CD4-positive, alpha-beta T cell treated with Interleukin-17A for 4 hours (primary cell): ENCODE measurements around the gene CPPED1.
"Not testable (repeated sequence)": the region's sequence is repeated elsewhere in the genome, so short reads cannot be mapped to it uniquely, and the experiment has no call there.

Source experiments
- DNase-seq: peaks from one replicate; pipeline ENCODE4 v3.0.0-alpha.2; 2020; ENCODE audit warnings: mixed read lengths

Gene CPPED1

DNA sequence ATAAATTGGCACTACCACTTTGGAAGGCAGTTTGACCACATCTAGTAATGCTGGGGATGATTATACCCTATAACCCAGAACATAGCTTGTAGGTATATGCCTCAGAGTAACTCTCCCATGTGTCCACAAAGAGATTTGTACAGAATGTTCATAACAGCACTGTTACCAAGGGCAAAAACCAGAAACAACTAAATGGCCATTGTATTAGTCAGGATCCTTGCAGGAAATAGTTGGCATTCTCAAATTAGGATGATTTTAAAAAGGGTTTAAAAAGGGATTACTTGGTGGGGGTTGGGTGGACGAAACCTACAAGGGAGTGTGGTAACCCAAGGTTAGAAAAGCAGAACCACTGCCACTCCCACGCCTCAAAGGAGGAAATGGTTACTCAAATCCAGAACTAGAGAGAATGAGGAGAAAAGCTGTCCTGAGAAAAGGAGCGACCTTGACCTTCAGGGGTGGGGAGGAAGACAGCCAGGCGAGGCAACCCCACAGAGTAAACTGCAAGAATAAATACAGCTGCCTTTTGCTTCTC, 2.1 kb downstream of the CPPED1 start:
- DNase-seq, result no peak

DNA sequence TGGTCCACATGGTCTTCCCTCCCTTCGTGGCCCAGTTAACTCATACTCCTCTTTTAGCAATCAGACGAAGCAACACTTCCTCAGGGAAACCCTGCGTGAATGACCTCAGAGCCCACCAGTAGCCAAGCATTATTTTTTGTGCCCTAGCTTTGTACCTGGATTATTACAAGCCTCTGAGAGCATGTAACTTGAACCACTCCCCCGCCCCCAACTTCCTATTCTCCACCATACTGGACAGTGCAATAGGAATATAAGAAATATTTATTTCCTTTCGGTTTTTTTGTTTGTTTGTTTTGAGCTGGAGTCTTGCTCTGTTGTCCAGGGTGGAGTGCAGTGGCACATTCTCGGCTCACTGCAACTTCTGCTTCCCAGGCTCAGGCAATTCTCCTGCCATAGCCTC, 2.9 kb downstream of the CPPED1 start:
- no peak for DNase-seq

DNA sequence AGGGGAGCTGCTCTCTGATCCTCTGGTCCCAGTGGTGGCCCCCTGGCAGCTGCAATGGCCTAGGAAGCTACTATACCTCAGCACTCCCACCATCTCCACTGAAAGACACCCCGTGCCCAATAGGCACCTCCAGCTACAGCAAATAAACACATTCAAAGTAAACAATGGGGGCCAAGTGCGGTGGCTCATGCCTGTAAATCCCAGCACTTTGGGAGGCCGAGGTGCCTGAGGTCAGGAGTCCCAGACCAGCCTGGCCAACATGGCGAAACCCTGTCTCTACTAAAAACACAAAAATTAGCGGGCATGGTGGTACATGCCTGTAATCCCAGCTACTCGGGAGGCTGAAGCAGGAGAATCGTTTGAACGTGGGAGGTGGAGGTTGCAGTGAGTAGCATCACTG, 3.7 kb downstream of the CPPED1 start:
- DNase-seq, result not testable (repeated sequence)

DNA sequence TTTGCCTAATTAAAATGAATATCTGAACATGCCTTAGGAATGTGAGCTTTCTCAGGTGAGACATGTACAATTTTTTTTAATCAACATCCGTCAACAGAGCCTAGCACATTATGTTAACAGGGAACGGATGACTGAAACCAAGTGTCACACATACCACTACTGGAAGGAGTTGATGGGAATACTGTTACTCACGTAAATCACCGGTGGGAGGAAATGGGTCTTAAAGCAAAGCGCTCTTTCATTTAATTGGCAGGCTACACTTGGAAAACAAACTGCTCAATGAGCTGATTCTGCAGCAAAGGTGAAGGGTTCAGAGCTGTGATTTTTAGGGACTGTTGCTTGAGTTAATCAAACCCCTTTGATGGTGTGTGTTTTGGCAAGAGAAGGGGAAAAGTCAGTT, 4.8 kb downstream of the CPPED1 start:
- DNase-seq, result no peak

DNA sequence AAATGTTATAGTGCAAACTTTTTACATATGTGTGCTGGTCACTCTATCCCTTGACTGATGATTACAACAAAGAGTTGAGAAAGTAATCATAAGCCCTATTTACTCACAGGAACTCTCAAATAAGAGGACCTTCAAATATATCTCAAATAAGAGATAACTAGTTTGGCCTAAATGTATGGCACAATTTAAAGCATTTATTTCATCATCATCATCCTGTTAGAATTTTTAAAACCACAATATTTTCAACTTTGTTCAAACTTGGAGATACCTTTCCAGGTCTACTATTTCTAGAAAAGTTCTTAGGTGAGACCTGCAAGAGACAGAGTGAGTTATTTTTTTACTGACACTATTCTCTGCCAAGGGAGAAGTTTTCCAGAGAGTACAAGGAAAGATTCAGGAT, 5.5 kb downstream of the CPPED1 start:
- DNase-seq, result no peak

DNA sequence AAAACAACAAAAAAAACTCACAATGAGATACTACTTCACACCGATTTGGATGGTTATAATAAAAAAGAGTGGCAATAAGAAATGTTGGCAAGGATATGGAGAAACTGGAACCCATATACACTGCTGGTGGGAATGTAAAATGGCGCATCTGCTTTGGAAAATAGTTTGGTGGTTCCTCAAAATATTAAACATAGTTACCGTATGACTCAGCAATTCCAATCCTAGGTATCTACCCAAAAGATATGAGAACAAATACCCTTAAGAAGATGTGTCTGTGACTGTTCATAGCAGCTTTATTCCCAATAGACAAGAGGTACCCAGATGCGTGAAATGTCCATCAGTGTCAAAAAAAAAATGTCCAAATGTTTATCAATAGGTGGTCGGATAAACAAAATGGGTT, 7.2 kb downstream of the CPPED1 start:
- DNase-seq, result no peak

DNA sequence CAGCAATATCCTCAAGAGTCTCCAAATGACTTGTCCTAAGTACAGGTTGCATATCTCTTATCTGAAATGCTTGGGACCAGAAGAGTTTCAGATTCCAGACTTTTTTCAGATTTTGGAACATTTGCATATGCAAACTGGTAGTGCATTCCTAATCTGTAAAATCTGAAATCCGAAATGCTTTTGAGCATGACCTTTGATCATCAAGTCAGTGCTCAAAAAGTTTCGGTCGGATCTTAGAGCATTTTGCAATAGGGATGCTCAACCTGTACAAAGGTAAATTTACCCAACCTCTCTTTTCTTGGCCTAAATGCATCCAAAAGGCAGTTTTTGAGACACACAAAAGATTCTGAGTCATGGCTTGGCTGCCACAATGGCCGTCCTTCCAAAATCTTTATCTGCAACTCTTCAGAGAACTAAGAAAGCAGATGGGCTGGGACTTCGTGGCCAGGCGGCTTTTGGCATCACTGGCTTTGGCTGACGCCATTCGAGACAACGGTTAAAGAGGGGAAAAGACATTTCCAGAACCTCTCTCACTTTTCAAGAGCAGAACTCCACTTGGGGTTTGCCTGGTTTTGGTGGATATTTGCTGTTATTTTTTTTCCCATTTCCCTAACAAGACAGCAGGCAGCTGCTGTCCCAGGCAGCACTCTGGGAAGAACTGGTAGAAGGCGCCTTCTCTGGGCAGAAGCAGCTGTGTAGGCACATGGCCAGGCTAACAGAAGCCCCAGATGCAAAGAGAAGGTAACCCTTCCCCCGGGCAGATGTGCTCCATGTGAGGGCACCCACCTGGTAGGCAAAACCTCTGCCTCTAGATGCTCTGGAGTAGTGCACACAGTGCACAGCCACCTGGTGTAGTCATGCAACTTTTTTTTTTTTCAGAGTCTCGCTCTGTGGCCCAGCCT, 8.9 kb downstream of the CPPED1 start:
- no peak for DNase-seq

DNA sequence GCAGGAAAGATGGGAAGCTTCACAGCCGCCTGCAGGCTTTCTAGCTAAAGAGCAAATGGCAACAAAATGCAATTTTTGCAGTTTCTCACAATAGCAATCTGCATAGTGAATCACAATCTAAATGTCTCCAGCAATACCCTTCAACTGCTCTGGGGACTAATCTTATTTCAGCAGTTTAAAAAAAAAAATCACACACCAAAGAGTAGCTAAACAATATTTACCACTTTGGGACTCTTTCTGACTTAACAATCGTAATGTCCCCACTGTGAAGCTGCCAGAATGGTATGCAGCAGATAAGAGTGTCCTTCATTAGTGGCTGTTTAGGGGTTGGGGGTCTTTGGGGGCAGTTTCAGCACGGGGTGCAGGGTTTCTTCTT, 9.8 kb downstream of the CPPED1 start:
- DNase-seq, result no peak

DNA sequence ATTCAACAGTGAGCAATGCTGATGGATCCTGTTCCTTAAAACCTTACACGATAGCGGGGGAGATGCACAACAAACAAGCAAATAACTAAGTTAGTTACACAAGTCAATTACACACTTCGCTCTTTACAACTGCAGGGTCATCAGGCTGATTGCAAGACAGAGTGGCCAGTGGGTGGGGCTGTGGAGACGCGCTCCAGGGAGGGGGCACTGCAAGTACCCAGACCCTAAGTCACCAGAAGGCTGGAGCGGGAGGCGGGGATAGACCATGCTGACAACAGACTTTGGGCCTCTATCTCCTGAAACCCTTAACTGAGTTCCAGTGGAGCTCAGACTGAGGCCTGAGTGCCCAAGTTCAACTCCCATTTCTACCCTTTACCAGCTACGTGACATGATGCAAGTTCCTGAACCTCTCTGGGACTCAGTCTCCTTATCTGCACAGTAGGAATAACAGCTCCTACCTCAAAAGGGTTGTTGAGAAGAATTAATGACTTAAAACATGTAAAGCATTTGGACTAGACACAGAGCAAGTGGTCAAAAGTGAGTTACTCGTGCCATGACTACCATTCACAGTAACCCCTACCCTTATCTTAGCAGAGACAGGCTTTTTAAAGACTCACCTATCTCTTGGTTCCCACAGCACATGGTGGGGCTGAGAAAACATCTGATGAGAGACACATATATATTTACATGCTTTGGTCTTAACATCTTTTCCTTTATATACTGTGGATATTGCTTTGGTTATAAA, 10.4 kb downstream of the CPPED1 start:
- DNase-seq, result no peak

DNA sequence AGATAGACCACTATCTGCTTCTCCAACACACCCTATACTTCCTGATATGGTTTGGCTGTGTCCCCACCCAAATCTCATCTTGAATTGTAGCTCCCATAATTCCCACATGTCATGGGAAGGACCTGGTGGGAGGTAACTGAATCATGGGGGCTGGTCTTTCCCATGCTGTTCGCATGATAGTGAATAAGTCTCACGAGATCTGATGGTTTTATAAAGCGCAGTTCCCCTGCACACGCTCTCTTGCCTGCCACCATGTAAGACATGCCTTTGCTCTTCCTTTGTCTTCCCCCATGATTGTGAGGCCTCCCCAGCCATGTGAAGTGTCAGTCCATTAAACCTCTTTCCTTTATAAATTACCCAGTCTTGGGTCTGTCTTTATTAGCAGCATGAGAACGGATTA, 11.2 kb downstream of the CPPED1 start:
- not testable (repeated sequence) for DNase-seq

DNA sequence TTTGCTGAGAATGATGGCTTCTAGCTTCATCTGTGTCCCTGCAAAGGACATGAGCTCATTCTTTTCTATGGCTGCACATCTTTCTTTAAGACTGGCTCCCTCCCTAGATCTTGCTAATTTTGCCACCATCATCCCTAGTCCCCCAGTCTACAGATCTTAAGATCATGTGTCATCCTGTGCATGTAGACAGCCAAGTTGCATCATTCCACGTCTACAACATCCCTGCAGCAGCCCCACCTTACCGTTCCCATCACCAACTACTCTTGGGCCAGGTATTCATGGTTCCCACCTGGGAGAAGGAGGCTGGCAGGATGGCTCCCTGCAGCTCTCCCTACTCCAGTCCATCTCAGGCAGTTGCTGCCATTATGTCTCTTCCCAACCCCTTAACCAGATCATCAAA, 12.3 kb downstream of the CPPED1 start:
- no peak for DNase-seq

DNA sequence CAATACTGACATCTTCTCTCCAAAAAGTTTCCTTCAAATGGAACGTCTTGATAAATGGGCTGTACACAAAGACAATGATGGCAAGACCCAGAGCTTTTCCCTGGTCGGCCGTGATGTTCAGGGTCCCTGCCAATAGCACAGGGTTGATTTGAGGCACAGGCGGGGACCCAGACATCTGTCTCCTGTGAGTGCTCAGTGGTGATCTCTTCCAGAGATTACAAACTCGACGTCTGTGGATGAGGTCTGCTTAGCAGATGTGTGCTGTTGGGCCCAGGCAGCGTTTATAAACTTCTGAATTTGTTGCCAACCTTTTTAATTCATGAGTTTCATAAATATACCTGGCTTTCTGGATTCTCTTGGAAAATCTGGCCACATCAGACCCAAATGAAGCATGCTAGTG, 14.9 kb downstream of the CPPED1 start:
- DNase-seq, result no peak

DNA sequence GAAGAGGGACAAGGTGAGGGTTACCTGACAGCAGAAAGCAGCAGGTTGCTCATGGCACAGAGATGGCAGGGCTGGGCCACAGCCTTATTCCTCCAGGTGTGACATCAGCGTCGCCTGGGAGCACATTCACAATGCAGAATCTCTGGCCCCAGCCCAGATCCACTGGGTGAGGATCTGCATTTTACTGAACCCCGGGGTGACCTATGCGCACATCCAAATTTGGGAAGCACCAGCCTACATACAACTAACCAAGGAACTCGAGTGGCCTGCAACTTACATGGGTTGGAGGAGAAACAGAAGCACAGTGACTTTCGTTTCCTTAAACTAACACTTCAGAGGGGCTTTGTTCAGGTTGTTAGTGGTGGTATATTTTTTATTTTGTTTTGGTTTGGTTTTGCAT, 17.6 kb downstream of the CPPED1 start:
- DNase-seq, result no peak

DNA sequence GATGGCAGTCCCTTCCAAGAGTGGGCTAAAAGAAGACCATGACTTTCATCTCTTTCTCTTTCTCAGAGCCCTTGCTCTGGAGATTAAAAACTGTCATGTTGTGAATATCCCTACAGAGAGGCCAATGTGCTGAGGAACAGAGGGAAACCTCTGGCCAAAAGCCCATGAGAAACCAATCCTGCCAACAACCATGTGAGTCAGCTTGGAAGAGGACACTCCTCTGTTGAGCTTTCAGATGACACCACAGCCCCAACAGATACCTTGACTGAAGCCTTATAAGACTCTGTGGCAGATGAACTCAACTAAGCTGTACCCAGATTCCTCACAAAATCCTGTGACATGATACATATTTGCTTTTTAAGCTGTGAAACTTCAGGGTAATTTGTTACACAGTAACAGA, 19.6 kb downstream of the CPPED1 start:
- DNase-seq, result no peak

DNA sequence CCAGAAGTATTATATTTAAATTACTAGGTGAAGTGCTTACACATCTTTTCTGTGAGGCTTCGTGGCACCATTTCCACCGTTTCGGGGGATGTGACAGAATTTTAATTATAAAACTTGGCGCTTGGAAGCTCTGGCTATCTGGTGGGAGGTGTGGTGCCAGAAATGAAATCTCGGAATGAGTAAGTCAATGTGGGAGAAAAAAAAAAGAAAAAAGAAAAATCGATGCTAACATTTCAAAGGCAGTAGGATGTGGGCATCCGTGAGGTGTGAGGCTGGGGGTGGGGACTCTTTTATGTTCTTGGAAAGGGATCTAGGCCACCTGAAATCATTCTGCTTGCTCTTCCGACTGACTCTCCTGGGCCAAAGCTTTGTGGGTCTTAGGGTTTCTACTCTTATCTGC, 21.9 kb downstream of the CPPED1 start:
- no peak for DNase-seq

DNA sequence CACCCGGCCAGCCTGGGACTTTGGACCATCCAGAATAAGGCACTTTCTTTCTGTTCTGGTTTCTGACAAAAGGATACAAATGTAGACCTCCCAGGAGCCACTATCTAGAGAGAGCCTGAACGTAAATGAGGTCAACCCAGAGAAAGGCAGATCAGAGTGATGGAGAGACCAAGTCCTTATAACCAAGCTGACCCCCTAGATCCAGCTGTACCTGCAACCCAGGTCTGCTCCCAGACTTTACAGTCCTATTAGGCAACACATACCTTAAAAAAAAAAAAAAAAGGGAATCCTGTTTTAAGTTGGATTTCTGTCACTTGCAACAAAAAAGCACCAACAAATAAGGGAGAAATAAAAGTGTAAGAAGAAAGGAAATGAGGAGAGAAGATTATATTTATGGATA, 23.2 kb downstream of the CPPED1 start:
- DNase-seq, result no peak

DNA sequence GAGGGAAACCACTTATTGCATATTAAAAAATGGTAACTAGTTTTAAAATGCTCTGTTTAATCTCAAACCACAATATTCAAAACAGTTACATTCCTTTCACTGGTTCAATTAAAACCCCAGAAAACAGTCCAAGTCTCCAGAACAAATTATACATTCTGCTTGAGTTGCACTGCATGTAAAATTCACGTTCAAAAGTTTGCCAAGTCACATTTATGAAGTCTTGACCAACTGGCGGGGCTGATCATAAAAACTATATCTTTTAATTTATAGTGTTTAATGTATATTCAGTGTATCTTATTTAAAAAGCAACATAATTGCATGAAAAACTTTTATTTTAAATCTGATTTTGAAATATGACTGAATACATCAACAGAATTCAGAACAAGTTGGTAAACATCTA, 25.0 kb downstream of the CPPED1 start:
- no peak for DNase-seq

DNA sequence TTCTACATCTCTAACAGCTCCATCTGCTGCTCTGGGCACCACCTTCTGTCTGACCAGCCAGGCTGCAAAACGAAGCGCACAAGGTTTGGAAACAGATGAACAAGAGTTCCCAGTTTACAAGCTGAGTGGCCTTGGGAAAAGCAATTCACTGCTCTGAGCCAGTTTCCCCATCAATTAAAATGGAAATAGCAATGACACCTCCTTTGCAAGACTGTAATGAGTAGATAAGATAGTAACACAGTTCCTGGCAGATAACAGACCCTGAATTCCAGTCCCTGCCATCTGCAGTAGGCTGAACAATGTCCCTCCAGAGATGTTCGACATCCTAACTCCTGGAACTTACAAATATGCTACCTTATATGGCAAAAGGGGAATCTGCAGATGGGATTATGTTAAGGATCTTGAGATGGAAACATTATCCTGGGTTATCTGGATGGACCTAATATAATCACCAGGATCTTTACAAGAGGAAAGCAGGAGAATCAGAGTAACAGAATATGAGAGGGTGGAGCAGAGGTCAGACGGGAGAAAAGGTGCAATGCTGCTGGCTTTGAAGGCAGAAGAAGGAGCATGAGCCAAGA, 27.9 kb downstream of the CPPED1 start:
- no peak for DNase-seq

DNA sequence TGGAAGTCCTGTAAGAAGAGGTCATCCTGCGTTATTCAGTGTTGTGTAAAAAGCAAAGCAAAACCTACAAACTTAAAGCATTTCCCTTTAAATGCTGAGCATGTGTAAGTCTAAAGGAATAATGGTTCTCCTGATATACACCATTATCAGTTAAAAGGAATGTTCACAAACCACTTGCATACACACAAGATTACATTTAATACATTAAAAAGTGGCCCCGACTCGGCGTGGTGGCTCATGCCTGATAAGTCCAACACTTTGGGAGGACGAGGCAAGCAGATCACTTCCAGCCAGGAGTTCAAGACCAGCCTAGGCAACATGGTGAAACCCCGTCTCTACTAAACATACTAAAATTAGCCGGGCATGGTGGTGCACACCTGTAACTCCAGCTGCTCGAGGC, 30.5 kb downstream of the CPPED1 start:
- DNase-seq, result no peak

DNA sequence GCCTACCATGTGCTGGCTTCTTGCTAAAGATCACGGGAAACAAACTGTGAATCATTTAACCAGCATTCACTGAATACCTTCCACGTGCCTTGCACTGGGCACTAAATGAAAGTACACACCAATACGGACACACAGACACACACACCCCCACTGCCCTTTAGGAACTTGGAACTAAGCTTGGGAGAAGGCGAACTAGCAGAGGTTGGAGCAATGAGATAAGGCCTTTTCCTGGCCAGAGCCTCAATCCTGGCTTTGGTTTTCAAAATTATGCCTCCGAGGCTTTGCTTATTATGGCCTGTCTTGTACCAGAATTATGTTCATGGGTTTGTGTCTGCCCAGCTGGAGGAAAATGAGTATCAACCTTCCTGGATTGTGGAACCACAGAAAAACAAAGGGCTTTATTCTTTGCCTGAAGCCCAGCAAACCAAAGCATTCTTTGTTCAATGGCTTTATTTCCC, 32.3 kb downstream of the CPPED1 start:
- DNase-seq, result no peak

DNA sequence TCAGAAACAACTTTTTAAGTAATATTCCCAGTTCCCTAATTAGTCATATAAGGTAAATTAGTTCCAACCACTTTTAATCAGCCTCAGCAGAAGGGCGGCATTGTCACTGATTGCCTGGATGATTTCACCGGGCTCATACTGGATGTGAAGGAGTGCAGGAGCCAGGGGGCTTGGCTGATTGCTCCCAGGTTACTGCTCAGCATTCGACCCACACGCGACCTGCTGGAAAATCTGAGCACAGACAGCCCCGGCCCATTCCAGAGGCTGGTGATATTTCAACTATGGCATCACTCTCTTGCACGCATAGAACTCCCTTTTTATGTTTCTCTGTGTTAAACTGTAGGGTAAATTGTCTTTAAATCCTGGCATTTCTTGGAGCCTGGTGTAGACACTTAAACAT, 34.2 kb downstream of the CPPED1 start:
- DNase-seq, result no peak

DNA sequence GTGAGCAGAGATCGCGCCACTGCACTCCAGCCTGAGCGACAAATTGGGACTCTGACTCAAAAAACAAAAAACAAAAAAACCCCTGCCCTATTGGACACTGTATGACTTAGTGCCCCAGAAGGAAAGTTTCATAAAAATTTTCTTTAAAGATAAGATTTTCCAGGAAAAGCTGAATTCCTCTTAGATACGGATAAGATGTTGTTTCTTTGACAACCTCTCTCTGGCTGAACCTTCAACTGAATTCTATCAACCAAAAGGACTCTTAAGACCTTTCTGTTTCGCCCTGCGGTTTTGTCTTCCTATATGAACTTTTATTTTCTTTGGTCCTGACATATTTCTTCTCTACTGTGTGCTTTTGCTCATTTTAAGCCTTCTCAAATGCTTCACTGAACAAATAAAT, 35.8 kb downstream of the CPPED1 start:
- DNase-seq, result no peak

DNA sequence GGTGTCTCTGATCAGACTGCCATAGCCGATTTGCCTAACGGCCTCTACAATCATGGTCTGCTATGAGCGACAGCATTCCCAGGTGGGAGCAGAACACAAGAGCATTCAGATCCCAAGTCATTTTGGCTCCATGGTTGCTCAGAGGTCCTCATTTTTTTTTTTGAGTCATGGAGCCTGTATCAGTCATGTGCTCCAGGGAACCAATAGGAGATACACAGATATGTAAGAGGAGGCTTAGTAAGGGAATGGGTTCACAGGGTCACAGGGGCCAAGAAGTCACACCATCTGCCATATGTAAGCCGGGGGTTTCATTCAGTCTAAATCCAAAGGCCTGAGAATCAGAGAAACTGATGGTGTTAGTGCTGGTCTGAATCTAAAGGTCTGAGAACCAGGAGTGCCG, 36.8 kb downstream of the CPPED1 start:
- DNase-seq, result no peak

DNA sequence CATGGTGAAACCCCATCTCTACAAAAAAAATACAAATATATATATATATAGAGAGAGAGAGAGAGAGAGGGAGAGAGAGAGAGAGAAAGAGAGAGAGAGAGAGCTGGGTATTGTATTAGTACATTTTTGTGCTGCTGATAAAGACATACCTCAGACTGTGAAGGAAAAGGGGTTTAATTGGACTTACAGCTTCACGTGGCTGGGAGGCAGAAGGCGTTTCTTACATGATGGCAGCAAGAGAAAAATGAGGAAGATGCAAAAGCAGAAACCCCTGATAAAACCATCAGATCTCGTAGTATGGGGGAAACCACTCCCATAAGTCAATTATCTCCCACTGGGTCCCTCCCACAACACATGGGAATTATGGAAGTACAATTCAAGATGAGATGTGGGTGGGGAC, 37.5 kb downstream of the CPPED1 start:
- not testable (repeated sequence) for DNase-seq
